GM19351 (cell line): ENCODE results near the gene NR5A1.

Source experiments
- ATAC-seq: cut with Tn5 transposase; IDR thresholded peaks from one replicate; pipeline ENCODE4 v1.9.1; 2021; ENCODE audit warnings: mild to moderate bottlenecking, moderate library complexity; ENCODE audit not compliant: unreplicated experiment

The NR5A1 gene

DNA sequence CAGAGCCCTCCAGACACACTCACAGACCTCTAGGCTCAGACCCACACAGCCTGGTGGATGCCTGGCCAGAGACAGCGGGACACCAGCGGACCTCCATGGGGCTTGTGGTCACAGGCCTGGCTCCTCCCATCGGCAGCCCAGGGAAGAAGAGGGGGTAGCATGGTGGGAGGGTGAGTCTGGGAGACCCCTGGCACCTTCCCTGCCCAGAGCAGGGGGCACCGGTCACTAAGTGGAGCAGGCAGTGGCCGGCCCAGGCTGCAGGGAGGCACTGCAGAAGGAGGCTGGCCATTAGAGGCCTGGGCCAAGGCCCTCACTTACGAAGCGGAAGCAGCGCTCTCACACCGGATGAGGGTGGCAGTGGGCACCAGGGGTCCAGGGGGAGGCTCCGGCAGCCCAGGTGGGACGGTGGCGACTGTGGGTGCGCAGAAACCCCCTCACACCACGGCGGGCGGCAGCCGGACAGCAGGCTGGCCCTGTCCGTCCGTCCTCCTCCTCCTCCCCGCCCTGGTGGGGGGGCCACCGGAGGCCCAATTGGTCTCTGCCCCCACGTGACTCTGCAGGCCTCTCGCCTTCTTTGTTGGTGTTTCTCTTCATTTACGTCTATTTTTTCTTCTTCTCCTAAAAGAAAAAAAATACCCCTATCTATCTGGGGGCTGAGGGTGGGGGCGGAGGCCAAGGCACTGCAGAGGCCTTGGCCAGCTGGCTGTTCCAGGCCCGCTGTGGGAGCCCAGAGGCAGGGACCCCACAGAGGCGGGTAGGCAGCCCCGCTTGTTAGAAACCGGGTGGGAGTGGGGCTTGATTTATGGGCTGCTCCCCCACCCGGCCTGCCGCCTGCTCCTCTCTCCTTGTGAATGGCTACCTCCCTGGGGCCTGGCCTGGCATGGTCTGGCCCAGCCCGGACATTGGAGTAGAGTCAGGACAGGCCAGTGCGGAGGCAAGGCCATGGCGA, at the start of gene NR5A1:
Gene NR5A1, minus strand, starts transcription at position 469 of the 949 bp plus-strand sequence. CDS start 4,004 bp downstream, outside the sequence.
- ATAC-seq, result no peak

DNA sequence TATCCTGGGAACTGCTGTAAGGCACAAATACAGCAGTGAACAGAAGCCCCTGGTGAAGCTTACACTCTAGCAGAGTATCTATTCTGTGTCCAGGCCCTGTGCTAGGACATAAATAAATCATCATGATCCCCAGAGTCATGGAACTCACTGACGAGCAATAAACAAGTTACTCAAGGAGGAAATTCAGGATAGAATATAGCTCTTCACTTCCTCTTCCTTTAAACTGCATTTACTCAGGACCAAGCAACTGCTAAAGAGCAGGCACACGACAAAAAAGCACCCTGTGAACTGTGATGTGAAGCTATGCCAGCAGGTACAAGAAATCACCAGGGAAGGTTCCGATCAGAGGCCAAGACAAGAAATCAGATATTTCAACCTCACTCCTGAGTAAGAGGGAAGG, 47.8 kb upstream of the NR5A1 start:
- no peak for ATAC-seq

DNA sequence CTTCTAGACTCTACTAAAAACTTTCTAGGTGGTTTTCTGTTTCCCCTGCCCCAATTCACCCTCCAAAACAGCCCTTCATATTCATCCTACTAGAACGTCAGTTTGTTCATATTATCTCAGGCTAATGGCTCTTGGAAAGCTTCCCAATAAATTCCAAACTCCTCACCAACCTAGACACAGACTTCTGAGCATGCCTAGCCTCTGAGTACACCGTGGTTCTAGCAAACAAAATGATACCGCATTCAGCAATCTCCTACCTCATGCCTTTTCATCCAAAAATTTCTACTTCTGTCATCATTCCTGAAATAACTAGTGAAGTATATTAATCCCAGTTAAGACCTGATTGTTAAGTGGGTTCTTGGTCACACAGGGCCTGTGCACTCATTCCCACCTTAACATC, 46.5 kb upstream of the NR5A1 start:
- ATAC-seq, result no peak

DNA sequence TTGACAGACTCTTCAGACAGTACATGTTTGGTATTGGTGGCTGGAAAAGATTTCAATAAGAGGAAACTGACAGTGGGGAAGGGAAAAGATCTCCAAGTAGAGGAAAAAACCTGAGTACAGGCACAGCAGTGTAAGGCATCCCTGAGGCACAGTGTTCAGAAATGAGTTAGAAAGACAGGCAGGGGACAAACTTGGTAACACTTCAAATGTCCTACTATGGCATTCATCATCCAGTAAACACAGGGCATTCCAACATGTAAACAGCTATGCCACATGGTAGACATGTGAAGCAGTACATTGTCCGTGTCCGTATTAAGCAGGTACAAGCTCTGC, 45.0 kb upstream of the NR5A1 start:
- no peak for ATAC-seq

DNA sequence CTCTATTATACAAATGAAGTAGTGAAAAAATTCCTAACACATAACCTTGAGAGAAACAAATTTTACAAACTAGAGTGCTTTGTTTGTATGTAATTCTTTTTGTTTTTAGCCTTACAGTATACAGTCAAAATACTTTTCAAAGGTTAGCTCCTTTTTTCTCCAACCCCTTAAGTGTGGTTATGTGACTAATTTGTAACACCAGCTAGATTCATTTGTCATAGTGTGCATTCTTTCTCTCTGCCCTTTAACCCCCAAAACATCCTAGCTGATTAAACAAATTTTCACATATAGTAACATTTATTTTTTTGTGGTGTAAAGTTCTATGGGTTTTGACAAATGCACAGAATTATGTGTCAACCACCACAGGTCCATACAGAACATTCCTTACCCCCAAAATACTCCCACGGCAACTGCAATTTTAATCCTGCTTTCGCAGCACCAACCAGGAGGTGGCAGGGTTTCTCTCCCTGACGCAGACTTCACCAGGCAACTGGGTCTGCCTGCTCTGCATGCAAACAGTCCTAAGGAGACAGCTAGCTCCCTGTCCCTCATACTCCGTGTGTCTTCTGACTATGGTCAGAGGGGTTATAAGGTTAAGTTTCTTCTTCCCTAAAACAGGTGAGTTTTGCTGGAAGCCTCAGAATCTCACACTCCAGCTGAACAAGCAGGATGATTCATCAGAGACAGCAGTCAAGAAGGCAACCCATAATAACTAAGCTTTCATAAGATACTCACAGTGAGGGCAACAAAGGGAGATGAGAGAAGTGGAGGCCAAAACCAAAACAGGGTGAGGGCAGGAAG, 44.5 kb upstream of the NR5A1 start:
- ATAC-seq, result no peak

DNA sequence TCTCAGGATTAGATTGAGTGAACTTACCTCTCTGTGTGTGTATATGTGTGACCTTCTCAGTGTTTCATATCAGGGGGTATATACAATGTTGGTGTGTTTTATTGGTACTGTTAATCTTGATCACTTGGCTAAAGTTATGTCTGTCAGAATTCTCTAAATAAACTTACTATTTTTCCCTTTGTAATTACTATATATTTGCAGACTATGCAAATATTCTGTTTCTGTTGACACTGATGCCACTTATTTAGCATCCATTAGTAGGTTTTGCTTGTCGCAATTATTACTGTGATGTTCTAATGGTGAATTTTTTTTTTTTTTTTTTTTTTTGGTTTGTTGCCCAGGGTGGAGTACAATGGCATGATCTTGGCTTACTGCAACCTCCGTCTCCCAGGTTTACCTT, 42.9 kb upstream of the NR5A1 start:
- no peak for ATAC-seq

DNA sequence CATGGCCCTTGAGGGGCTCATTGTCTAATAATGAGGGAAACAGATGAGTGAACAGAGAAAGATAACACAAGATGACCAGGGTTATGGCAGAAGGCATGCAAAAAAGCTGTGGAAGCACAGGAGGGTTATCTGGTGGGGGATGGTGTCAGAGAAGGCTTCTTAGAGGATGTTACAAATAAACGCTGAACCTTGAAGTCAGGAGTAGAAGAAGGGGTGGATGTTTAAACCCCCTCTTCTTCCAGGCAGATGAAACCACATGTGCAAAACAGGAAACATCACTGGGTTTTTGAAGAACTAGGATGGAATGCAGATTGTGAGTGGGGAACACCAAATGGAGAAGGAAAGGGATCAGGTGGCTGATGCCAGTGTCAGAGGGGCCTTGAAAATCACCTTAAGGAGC, 41.8 kb upstream of the NR5A1 start:
- ATAC-seq, result no peak

DNA sequence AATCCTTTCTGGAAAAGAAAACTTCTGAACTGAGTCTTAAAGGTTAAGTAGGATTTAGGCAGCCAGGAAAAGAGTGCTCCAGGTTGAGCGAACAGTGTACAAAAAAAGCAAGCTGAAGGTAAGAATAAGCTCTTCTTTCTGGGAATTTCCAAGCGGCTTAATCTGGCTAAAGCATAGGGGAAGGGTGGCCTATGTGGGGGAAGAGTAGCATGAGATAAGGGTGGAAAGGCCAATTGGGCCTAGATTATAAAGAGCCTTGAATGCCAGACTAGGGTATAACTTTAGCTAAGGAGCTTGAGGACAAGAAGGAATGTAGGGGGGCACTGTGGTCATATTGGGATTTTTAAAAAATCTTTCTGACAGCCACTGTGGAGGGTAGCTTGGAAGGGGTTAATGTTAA, 37.3 kb upstream of the NR5A1 start:
- ATAC-seq, result no peak

DNA sequence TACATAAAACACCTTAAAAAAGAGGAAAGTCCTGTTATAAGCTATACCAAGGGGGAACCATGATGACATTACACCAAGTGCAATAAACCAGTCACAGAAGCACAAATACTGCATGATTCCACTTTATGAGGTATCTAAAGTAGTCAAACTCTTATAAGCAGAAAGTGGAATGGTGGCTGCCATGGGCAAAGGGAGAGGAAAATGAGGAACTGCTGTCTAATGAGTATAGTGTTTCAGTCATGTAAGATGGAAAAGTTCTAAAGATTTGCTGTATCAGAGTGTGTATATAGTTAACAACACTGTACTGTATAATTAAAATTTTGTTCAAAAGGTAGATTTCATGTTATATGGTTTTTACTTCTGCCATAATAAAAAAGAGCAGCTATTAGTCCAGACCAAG, 34.6 kb upstream of the NR5A1 start:
- no peak for ATAC-seq

DNA sequence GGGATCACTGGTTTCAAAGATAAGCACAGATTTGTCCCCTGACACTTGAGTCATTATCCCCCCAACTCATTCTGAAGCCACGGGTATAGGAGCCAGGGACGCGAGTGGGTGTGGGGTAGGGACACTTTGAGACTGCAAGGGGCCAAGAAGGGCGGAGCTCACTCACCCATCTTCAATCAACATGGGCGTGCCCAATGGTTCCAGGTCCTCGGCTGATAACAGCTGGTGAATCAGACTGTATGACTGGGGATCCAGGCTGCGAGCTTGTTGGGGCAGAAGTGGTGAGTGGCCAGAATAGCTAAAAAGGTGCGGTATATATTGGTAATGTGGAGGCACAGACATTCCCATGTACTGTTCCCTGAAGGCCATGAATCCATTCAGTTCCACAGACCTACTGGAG, 30.7 kb upstream of the NR5A1 start:
- ATAC-seq, result no peak

DNA sequence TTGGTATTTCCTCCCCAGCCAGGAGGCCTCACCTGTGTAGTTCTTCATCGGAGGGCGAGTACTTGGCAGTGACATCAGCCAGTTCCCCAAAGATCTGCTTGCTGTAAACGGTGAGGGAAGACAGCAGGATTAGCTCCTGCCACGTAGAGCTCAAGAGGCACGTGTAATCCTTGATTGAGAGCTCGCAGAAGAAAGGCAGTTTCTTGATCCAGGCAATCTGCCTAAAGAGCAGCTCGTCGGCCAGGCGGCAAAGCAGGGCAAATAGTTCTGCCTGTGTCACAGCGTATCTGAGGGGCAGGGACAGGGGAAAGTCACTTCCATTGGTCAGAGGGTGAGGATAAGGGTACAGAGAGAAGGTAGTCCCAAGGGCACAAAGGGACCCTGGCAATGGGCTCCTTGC, 28.6 kb upstream of the NR5A1 start:
- no peak for ATAC-seq

DNA sequence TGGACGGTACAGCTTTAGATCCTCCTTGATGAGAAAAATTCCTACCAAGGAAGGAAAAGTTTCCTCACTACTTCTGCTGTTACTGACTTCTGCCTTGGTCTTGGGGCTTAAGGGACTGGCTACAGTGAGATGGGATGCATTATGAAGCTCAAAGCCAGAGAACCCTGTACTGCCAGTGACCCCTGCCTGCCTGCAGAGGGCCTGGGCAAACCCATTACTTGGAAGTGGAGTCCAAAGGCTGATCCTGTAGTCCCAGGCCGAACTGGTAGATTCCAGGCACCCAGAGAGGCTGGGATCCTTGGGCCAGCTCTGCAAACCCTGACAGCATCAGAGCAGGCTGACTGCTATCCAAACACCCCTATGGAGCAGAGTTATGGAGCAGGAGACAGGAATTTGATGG, 25.7 kb upstream of the NR5A1 start:
- ATAC-seq, result no peak

DNA sequence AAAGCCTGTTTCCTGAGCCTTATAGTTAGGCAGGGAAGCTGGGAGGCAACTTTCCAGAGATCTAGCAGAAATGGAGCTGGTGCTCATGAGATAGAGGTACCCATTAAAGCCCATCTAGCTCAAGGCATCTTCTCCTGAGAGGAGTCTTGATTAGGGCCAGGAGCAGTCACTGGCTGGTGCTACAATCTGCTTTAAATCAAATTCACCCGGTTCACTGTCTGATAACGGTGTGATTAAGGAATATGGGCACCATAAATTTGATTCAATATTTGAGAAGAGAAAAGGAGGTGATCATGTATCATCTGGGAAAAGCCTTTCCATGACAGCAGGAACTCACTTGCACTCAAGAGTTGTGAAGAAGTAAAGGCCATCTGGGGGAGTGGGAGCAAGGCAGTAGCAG, 23.9 kb upstream of the NR5A1 start:
- ATAC-seq, result no peak

DNA sequence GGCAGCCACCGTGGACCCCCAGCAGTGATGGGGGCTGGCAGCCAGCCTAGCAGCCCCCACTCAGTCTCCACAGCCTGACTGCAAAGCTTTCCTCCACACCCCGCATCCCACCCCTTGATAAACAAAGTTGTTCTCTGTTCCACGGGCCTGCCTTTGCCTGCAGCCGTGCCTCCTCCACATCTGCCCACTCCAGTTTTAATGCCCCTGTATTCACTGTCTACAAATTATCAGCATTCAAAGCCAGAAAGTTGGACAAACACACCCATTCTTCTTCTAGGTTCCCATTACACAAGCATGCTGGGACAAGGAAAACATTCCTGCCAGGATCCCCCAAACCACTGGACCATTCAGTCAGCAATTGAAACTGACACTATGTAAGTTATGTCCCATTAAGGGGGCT, 23.0 kb upstream of the NR5A1 start:
- no peak for ATAC-seq

DNA sequence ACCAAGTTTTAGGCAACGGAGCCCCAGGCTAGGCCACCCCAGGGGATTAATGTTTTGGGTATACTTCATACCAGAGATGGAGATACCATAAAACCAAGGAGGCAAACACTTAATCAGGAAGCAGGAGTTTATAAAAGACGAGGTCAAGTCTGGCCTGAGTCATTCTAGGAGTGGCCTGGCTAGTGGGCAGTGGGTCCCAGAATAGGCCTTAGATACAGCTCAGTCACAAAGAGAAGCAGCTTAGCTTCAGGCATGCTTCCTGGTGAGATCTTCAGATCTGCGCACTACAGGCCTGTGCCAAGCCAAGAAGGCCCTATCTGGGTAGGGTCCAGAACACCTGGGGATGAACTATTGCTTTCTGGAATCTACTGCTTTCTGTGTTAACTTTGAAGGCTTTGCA, 20.6 kb upstream of the NR5A1 start:
- ATAC-seq, result no peak

DNA sequence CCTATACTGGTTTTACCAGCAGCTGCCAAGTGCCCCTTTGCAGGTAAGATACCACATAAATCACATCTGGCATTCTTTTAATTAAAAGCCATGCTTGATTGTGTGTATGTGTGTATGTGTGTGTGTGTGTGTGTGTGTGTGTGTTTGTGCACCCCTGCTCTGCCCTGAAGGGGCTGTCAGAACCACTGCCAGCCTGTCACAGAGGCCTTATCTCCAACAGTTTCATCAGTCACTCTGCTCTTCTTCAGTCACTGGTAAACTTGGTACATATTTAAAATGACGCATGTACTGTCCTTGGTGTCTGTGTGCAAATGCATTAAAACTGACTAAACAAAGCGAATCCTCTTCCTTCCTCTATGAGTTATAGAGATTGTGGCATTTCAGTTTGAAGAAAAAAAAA, 19.0 kb upstream of the NR5A1 start:
- no peak for ATAC-seq

DNA sequence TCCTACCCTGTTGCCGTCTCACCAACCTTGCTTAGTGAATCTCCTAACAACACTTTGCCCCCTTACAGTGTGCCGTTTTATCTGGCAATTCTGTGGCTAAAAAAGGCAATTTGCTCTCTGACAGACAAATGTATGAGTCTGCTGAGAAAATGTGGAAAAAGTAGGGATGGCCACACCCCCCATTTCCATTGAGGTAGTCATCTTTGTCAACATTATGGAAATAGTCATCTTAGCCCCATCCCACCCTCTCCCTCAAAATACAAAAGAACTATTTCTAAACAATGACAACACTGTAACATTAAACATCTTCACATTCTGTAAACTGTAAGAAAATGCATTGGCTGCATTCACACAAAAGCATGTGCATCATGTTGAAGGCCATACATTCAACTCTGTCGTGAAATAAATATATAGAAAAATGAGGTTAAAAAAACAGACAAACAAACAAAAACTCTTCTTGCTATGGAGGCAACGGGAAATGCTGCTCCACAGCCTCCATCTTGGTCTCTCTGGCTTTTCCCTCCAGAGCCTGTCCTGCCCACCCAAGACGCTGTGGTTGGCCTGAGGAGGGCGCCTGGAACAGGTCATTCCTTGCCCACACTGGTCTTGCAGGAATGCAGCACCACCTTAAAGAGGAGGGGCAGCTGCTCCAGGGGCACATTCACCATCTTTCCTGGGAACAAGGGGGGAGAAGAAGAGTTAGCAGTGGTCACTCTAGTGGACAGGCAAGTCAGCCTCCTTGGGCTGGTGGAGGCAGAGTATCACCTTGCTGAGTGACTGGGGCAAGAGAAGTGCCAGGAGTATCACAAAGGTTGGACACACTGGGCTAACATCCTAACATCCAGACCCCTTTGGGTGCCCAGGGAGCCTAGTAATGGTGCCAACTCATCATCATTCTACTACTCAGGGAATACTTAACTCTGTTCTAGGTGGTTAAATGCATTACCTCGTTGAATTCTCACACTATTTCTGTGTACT, 15.2 kb upstream of the NR5A1 start:
- ATAC-seq, result no peak

DNA sequence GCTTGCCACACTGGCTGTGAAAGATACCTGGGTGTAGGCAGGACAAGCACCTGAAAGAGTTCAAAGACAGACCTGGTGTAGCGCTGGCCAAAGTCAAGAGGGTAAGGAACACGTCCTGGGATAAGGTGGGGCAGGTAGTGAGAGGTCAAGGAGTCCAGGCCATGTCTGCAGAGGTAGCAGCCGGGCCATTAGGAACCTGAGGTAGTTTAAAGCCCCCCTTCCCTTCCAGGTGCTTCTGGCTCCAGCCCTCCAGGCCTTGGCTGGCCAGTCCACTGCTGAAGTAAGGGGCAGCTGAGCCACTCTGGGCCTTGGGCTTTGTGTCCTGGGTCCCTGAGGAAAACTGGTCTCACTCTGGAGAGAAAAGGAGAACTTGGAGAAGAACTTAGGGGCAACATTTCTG, 13.9 kb upstream of the NR5A1 start:
- no peak for ATAC-seq

DNA sequence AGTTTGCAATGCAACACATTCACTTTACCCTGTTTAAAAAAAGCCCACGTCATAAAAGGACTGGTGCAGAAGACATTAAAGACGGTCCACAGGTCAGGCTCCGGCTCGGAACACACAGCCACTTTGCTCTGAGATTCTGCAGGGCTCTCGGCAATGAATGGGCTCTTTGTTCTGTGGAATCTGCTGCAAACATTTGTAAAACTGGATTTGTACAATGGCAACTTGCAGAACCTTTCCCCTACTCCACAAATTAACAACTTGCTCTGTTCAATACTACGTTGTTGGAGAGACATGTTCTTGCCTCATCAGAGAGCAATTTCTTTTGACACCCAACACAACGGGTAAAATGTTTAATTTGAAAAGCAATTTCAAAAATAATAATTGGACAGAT, 13.0 kb upstream of the NR5A1 start:
- ATAC-seq, result no peak

DNA sequence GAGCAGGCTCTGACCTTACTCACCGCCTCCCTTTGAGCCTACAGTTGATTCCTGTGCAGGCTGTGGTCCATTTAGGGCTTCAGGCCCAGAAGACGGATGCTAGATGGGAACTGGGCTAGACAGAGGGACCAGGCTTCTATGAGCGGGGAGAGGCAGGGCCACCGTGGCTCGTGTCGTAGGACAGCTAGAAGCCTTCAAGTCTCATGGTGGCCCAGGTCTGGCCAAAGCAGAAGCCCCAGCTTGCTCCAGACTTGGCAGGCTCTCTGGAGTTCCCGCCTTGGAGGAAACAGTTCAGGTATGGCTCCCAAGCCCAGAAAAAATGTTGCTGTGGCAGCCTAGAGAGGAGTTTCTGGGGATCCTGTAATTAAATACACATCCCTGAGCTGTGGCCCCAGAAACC, 10.9 kb upstream of the NR5A1 start:
- no peak for ATAC-seq

DNA sequence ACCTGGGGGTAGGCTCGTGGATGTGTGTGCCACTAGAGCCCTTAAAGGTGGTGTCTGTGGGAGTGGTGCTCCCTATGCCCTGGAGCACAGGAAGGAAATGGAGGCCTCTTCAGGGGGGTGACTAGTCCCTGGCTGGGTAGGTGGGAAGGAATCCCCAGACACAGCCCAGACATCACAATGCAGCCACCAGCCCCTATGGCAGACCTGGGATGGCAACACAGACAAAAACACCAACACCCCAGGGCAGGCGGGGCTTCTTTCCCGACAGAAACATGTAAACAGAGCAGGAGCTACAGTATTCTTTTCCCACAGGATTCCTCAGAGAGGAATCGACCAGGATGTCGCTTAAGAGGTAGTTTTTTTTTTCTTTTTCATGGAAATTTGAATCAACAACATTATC, 10.4 kb upstream of the NR5A1 start:
- ATAC-seq, result no peak
